Panc1 (cell line): ENCODE data around the gene CLCN6. TPM values are rescaled to one million over a fixed set of nuclear protein-coding genes. Genes with fewer than 3 reads are reported as not detected.

Experiments
- ATAC-seq: fragments of 200-7000 bp; cut with Tn5 transposase; 2 replicates; pipeline ENCODE4 v1.9.1; 2020; ENCODE audit warnings: mild to moderate bottlenecking, moderate library complexity
- BruUV-seq: library from RNA; stranded (reverse); fragments of 400-500 nt; replicated peaks from 2 replicates; lab custom pipeline; 2021; lab: Mats Ljungman, UMichigan
- CTCF ChIA-PET: fragments of 300-600 bp; sonication (Branson Sonifier 250); formaldehyde crosslinking; loops from one replicate; lab custom pipeline; 2022; ENCODE audit warnings: antibody characterized with exemption; lab: Charles Lee
- POLR2A ChIA-PET: fragments of 300-600 bp; sonication (Branson Sonifier 250); formaldehyde crosslinking; loops from one replicate; lab custom pipeline; 2022; ENCODE audit warnings: antibody characterized with exemption; lab: Charles Lee
- DNase-seq: peaks from one replicate; pipeline ENCODE4 v3.0.0-alpha.2; 2010; ENCODE audit warnings: low read depth, low spot score
- H3K27ac ChIP-seq: 2 replicates; pipeline ENCODE4 v1.5.1; 2011; ENCODE audit warnings: mild to moderate bottlenecking, low read length, inconsistent platforms
- H3K27me3 ChIP-seq: fragments of 200-500 bp; sonication (Bioruptor generic); 2 replicates; pipeline ENCODE4 v1.6.0; 2014; ENCODE audit warnings: low read length, inconsistent platforms; ENCODE audit not compliant: control insufficient read depth, insufficient read depth
- H3K36me3 ChIP-seq: fragments of 200-500 bp; sonication (Bioruptor generic); 2 replicates; pipeline ENCODE4 v1.5.1; 2014; ENCODE audit warnings: inconsistent platforms, mild to moderate bottlenecking, low read length, moderate library complexity; ENCODE audit not compliant: control insufficient read depth, insufficient read depth
- H3K4me1 ChIP-seq: 2 replicates; pipeline ENCODE4 v1.5.1; 2011; ENCODE audit warnings: inconsistent platforms, mild to moderate bottlenecking, low read length, moderate library complexity; ENCODE audit not compliant: control insufficient read depth, insufficient read depth
- H3K4me3 ChIP-seq, 2 experiments: 2 replicates each; pipeline ENCODE4 v1.5.1; 2011 to 2012; ENCODE audit warnings: low read depth in 2 of 2, low read length in 2 of 2, mild to moderate bottlenecking in 2 of 2, inconsistent platforms in 1 of 2, moderate library complexity in 1 of 2
- H3K9me3 ChIP-seq: fragments of 200-500 bp; sonication (Bioruptor generic); 2 replicates; pipeline ENCODE4 v1.5.1; 2014; ENCODE audit warnings: low read depth, mild to moderate bottlenecking, inconsistent platforms, low read length, moderate library complexity; ENCODE audit not compliant: control insufficient read depth, insufficient read depth
- CTCF ChIP-seq: fragments of 450-650 bp; IDR thresholded peaks from 2 replicates; pipeline ENCODE4 v1.5.1; 2017; ENCODE audit warnings: mild to moderate bottlenecking
- POLR2AphosphoS5 ChIP-seq: IDR thresholded peaks from 2 replicates; pipeline ENCODE4 v1.6.1; 2012; ENCODE audit warnings: mild to moderate bottlenecking, low read depth, low read length, moderate library complexity
- REST ChIP-seq, 2 experiments: IDR thresholded peaks; 2 replicates each; pipeline ENCODE4 v1.6.1; 2011 to 2012; ENCODE audit warnings: low read depth in 2 of 2, control low read depth in 1 of 2, low read length in 1 of 2, mild to moderate bottlenecking in 1 of 2, moderate library complexity in 1 of 2; ENCODE audit not compliant: insufficient read depth in 1 of 2
- SIN3A ChIP-seq: IDR thresholded peaks from 2 replicates; pipeline ENCODE4 v1.6.1; 2012; ENCODE audit warnings: low read depth, mild to moderate bottlenecking, low read length, moderate library complexity, borderline replicate concordance; ENCODE audit not compliant: insufficient read depth
- TCF7L2 ChIP-seq: IDR thresholded peaks from 2 replicates; pipeline ENCODE4 v1.6.1; 2011; ENCODE audit warnings: mild to moderate bottlenecking, low read depth, low read length, inconsistent platforms
- in situ Hi-C: cut with HindIII; loops from 2 replicates; pipeline ENCODE4 v1.10.0; 2016; ENCODE audit warnings: low sequenced_read_pairs, low pct_unique_long_range_greater_than_20kb
- intact Hi-C: fragments of 100-400 bp; cut with micrococcal nuclease; formaldehyde crosslinking; loops from one replicate; pipeline ENCODE4 v1.10.0; 2022; ENCODE audit not compliant: unreplicated experiment
- total RNA-seq: library from RNA; stranded (reverse); gene quantifications from one replicate; pipeline ENCODE4 v1.2.1, GENCODE V29; 2021; ENCODE audit not compliant: unreplicated experiment

The CLCN6 gene
- total RNA-seq, 1 experiment from 2014 or later: 23.6 TPM

- Histone ChIP-seq H3K9me3 (no peaks in the 10 kb centered on the region), H3K4me1 (peaks cover 13% of the 10 kb centered on the region), H3K36me3 (no peaks in the 10 kb centered on the region), H3K27ac (0 out of 2 replicates have a peak overlapping the region, but pooled peaks have one; percentile 29), H3K4me3 (no peak overlapping the region), H3K27me3 (no peaks in the 10 kb centered on the region)
- DNase-seq: no peak
- CTCF ChIA-PET: interaction anchor here (0.6 to 1.2 kb wide), 3 partner anchors 17 to 296 kb away, joined by 3 read pairs; no protein-coding TSS in a partner anchor
- TF ChIP-seq SIN3A (no peak), POLR2AphosphoS5 (no peak; the same call in 1 of the 2 replicates), REST (IDR thresholded peaks at IDR 0.05; ENCODE audit: insufficient read depth in 1 of 2, low read depth in 2 of 2, low read length in 1 of 2) (no peak), TCF7L2 (no peak), CTCF (peak; percentile 97)
- POLR2A ChIA-PET: no interaction called here
- intact Hi-C loops (no loop called here), in situ Hi-C loops (no loop called here)
- BruUV-seq: no TSS peak
- ATAC-seq: peak; percentile 84
Measured at GRCh38 chr1:11784993-11785769, 20.8 kb upstream of the CLCN6 start.

GRCh38 chr1:11786168-11786567 is 19.8 kb upstream of the CLCN6 start:
- H3K27me3 ChIP-seq: no peaks in the 10 kb centered on the region
- no peak for TF ChIP-seq SIN3A
- no peak for TF ChIP-seq REST (IDR thresholded peaks at IDR 0.05; ENCODE audit: insufficient read depth in 1 of 2, low read depth in 2 of 2, low read length in 1 of 2)
- TF ChIP-seq TCF7L2: no peak
- no peak for TF ChIP-seq CTCF
- ATAC-seq: no peak
- intact Hi-C loops (no loop called here), in situ Hi-C loops (no loop called here)
- H3K9me3 ChIP-seq: no peaks in the 10 kb centered on the region
- H3K4me3 ChIP-seq: no peak overlapping the region
- TSS peak; percentile 67 for BruUV-seq
- H3K27ac ChIP-seq: no peak overlapping the region
- H3K4me1 ChIP-seq: peaks cover 13% of the 10 kb centered on the region
- ChIA-PET CTCF (no interaction called here), POLR2A (no interaction called here)
- H3K36me3 ChIP-seq: no peaks in the 10 kb centered on the region
- DNase-seq: no peak
